NCI-H2227 (cell line): ENCODE data around the gene FANCM.
"Not testable (repeated sequence)": the region's sequence is repeated elsewhere in the genome, so short reads cannot be mapped to it uniquely, and the experiment has no call there.

Experiments
- DNase-seq: peaks from one replicate; lab custom pipeline; 2025; ENCODE audit not compliant: unreplicated experiment; lab: John Stamatoyannopoulos, UW

FANCM gene

DNA sequence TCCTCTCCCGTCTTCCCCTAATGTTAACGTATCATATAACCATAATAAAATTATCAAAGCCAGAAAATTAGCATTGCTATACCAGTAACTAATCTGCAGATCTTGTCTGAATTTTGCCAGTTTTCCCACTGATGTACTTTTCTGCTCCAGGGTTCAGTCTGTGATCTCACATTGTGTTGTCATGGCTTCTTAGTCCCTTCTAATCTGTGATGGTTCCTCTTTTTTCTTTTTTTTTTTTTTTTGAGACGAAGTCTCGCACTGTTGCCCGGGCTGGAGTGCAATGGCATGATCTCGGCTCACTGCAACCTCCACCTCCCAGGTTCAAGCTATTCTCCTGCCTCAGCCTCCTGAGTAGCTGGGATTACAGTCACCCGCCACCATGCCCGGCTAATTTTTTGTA lies 6.4 kb downstream of the FANCM start:
- DNase-seq, result not testable (repeated sequence)

DNA sequence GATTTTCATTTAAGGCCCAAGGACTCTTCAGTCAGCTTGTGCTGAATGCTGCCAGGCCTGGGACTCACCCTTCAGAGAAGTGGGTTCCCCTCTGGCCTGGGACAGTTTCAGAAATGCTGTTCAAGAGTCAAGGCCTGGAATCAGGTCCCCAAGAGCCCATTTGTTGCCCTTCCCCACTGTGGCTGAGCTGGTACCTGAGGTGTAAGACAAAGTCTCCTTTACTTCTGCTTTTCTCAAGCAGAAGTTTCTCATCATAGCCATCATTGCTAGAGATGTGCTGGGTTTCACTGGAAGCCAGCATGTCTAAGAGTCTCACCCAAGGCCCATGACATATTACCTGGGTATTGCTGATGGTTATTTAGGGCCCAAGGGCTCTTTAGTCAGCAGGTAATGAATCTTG lies 8.9 kb downstream of the FANCM start:
- no peak for DNase-seq

- DNase-seq, result no peak
Observed at GRCh38 chr14:45145214-45145613, 9.5 kb downstream of the FANCM start.

- DNase-seq, result no peak
Observed at GRCh38 chr14:45149602-45150001, 13.9 kb downstream of the FANCM start.

GRCh38 chr14:45150386-45150890 lies 14.7 kb downstream of the FANCM start:
- DNase-seq, result no peak

- no peak for DNase-seq
Observed at GRCh38 chr14:45156067-45156466, 20.3 kb downstream of the FANCM start.

DNA sequence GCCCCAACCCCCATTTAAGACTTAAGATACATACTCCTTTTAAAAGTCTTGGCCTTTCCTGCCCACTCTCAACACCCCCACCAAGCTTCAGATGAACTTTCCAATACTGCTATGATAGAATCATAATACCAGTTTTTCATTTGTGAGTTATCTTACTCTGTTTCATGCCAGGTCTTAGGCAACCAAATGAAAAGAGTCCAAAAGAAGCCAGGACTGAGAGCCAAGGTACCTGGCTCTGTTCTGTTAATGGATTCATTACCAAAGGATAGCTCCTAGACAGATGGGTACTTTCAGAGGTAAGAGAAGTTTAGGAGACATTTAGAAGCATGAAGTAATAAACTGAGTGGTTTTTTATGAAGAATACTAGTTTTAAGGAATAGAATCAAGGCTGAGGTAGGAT lies 34.2 kb downstream of the FANCM start:
- DNase-seq, result no peak

- DNase-seq, result no peak
Observed at GRCh38 chr14:45177076-45177475, 41.3 kb downstream of the FANCM start.

DNA sequence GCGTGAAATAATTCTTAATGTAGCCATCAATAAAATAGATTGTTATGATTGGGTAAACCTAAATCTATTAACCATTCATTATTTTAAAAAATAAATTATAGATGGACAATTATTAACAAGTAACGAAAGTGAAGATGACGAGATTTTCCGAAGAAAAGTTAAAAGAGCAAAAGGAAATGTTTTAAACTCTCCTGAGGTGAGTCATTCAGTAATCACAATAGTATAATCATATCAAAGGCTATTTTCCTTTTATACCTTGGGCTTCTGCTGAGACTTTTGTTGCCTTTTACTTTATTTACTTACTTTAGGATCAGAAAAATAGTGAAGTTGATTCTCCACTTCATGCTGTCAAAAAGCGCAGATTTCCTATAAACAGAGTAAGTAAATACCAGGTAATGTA lies 45.6 kb downstream of the FANCM start:
- no peak for DNase-seq

GRCh38 chr14:45181806-45182205 lies 46.1 kb downstream of the FANCM start:
- DNase-seq, result no peak

GRCh38 chr14:45185100-45185814 lies 49.5 kb downstream of the FANCM start:
- DNase-seq, result no peak

GRCh38 chr14:45194964-45195363 lies 59.2 kb downstream of the FANCM start:
- DNase-seq, result no peak

DNA sequence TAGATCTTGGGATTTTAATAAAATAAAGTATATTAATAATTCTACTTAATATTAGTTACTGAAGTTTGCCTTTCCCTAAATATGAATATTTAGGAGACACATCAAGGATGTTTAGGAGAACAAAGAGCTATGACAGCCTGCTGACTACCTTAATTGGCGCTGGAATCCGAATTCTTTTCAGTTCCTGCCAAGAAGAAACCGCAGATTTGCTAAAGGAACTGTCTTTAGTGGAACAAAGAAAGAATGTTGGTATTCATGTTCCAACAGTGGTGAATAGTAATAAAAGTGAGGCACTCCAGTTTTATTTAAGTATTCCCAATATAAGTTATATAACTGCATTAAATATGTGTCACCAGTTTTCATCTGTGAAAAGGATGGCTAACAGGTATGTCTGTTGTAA lies 62.8 kb downstream of the FANCM start:
- DNase-seq, result no peak

DNA sequence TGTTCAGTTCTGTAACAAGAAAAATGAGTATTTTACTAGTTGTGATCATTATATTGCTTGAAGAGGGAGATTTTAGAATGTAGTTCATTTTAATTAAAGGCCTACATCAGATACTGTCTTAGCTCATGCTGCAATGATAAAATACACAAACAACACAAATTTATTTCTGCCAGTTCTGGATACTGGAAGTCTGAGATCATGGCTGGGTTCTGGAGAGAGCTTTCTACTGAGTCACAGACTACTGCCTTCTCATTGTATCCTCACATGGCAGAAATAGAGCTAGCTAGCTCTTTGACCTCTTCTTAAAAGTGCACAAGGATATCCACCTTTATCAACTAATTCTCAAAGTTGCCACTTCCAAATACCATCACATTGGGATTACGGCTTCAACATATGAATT lies 63.5 kb downstream of the FANCM start:
- DNase-seq, result no peak

- no peak for DNase-seq
Observed at GRCh38 chr14:45201905-45202304, 66.2 kb downstream of the FANCM start.

DNA sequence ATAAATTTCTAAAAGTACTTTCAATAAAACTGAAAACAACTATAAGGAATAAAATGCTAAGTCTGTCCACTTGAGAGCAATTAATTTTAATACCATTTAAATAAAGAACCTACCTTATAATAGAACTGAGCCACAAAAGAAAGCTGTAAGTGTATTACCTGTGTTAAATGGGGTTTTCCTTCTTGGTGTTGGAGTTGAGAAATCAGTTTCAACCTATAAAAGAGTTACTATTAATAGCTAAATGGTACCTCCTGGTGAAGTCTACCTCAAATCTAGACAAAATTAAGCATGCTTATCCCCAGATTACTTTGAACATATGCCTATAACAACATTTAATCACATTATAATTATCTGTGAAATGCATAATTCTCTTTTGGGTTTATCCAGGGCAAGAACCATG lies 68.5 kb downstream of the FANCM start:
- no peak for DNase-seq

GRCh38 chr14:45210159-45210558 lies 74.4 kb downstream of the FANCM start:
- DNase-seq, result no peak

DNA sequence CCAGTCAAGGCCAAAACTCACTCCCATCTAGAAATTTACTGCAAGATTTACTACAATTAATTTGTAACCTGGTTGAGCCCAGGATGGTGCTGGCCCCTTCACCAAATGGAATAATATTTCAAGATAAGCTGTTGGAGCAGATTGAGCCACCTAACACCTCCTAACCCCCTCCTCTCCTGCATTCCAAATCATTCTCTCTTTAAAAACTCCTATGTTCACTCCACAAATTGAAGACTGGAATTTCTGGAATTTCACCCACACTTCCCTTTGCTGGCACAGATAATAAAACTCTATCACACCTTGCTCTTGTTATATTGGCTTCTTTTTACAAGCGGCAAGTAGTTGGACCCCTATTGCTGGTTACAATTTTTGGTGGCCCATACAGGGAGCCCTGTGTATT lies 75.6 kb downstream of the FANCM start:
- DNase-seq, result no peak

DNA sequence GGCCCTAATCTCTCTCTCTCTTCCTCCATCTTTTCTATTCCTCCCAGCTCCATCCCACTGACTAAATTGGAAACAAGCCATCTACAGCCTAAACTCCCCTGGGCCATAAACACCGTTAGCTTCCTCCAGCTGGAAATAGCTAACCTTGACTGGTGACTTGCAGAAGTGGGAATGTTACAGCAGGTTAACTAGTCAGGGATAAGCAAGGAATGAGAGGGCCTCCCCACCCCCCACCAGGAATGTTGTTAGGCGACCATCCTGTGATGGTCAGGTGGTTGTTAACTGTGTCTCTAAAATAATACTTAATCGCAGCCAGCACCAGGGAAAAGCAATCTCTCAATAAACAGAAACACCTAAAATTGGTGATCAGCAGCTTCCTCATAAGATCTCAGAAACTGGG lies 76.5 kb downstream of the FANCM start:
- no peak for DNase-seq

DNA sequence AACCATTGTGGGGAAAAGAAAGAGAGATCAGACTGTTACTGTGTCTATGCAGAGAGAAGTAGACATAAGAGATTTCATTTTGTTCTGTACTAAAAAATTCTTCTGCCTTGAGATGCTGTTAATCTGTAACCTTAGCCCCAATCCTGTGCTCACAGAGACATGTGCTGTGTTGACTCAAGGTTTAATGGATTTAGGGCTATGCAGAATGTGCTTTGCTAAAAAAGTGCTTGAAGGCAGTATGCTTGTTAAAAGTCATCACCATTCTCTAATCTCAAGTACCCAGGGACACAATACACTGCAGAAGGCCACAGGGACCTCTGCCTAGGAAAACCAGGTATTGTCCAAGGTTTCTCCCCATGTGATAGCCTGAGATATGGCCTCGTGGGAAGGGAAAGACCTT lies 78.0 kb downstream of the FANCM start:
- DNase-seq, result not testable (repeated sequence)

DNA sequence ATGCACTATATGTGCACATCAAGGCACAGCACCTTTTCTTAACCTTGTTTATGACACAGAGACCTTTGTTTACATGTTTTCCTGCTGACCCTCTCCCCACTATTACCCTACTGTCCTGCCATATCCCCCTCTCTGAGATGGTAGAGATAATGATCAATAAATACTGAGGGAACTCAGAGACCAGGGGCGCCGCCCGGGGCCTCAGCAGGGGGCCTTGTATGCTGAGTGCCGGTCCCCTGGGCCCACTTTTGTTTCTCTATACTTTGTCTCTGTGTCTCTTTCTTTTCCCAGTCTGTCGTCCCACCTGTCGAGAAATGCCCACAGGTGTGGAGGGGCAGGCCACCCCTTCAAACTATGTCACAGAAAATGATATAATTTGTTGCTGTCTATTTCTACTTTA lies 78.6 kb downstream of the FANCM start:
- not testable (repeated sequence) for DNase-seq

GRCh38 chr14:45222485-45223262 lies 86.9 kb downstream of the FANCM start:
- no peak for DNase-seq
